H1 (cell line): ENCODE data around the gene UFC1. TPM values are rescaled to one million over a fixed set of nuclear protein-coding genes. Genes with fewer than 3 reads are reported as not detected.

ENCODE experiments used
- ATF3 ChIP-seq: IDR thresholded peaks from 2 replicates; pipeline ENCODE4 v1.6.1; 2011; ENCODE audit warnings: low read depth, mild to moderate bottlenecking, low read length; ENCODE audit not compliant: insufficient read depth
- CBX5 ChIP-seq: fragments of 300-800, 300-1000 bp; sonication (generic); IDR thresholded peaks from 2 replicates; pipeline ENCODE4 v1.7.1; 2016; ENCODE audit warnings: antibody characterized with exemption, low read length, low read depth
- CHD7 ChIP-seq: fragments of 300-600 bp; sonication (generic); IDR thresholded peaks from 2 replicates; pipeline ENCODE4 v1.7.1; 2012; ENCODE audit warnings: low read length, moderate library complexity, mild to moderate bottlenecking, inconsistent platforms; ENCODE audit not compliant: insufficient replicate concordance
- KDM5A ChIP-seq: fragments of 200-600 bp; IDR thresholded peaks from 2 replicates; pipeline ENCODE4 v1.7.1; 2012; ENCODE audit warnings: mild to moderate bottlenecking, low read length, inconsistent platforms, mixed read lengths
- POLR2AphosphoS5 ChIP-seq: IDR thresholded peaks from 2 replicates; pipeline ENCODE4 v1.6.1; 2011; ENCODE audit warnings: low read depth, low read length
- SIRT6 ChIP-seq: IDR thresholded peaks from one replicate; pipeline ENCODE4 v1.7.1; 2012; ENCODE audit warnings: low read length, inconsistent platforms
- SP2 ChIP-seq: IDR thresholded peaks from 2 replicates; pipeline ENCODE4 v1.6.1; 2012; ENCODE audit warnings: mild to moderate bottlenecking, low read length, inconsistent platforms
- TBP ChIP-seq: IDR thresholded peaks from 2 replicates; pipeline ENCODE4 v1.6.1; 2011; ENCODE audit warnings: low read depth, low read length, improper control_type of control experiment
- polyA plus RNA-seq, 7 experiments: library from polyadenylated mRNA; depleted of rRNA in 3 of 7; stranded (reverse) in 5 of 7; unstranded in 2 of 7; fragments of >200 nt in 5 of 7; fragments of 200-250 nt in 2 of 7; gene quantifications; 1 replicate in 5 of 7; 2 replicates in 1 of 7; 4 replicates in 1 of 7; pipeline versions ENCODE4 v1.2.1 to v1.2.3, GENCODE V29; 2011 to 2013; ENCODE audit warnings: missing spikeins in 2 of 7, mixed read lengths in 2 of 7
- total RNA-seq: library from RNA; stranded (reverse); fragmentation: NEBNext Ultra II Directional; extraction: Animal tissue kit (Norgen Biotek cat#: 25700); gene quantifications from 2 replicates; pipeline ENCODE4 v1.2.1, GENCODE V29; 2021

The UFC1 gene
- total and polyA plus RNA-seq, 2 of the 8 experiments (the other 6 are each of a cell fraction or from before 2014, with no cell fraction given), result 67.8 to 102 TPM

- TF ChIP-seq CHD7 (no peak), SP2 (no peak), POLR2AphosphoS5 (no peak), CBX5 (no peak), SIRT6 (no peak), ATF3 (no peak), TBP (no peak), KDM5A (no peak)
Measured at GRCh38 chr1:161121834-161122233, 31.9 kb upstream of the UFC1 start (continued).
